Ishikawa (cell line): ENCODE data around the gene SLC7A1.

Experiments
- FOXM1 ChIP-seq: IDR thresholded peaks from 2 replicates; pipeline ENCODE4 v1.6.1; 2012; ENCODE audit warnings: low read depth, borderline replicate concordance
- NFIC ChIP-seq: IDR thresholded peaks from 2 replicates; pipeline ENCODE4 v1.6.1; 2012
- REST ChIP-seq: IDR thresholded peaks from 2 replicates; pipeline ENCODE4 v1.6.1; 2012; ENCODE audit warnings: low read depth, mild to moderate bottlenecking
- TAF1 ChIP-seq: IDR thresholded peaks from 2 replicates; pipeline ENCODE4 v1.6.1; 2012; ENCODE audit warnings: low read depth, mild to moderate bottlenecking
- TEAD4 ChIP-seq: IDR thresholded peaks from 2 replicates; pipeline ENCODE4 v1.6.1; 2012
- YY1 ChIP-seq: IDR thresholded peaks from 2 replicates; pipeline ENCODE4 v1.6.1; 2012; ENCODE audit warnings: low read depth

- TF ChIP-seq TEAD4, result no peak
- no peak for TF ChIP-seq YY1
- no peak for TF ChIP-seq NFIC
- TF ChIP-seq FOXM1, result no peak
- no peak for TF ChIP-seq TAF1
- TF ChIP-seq REST, result no peak
These were observed 123.9 kb downstream of the SLC7A1 start for GRCh38 chr13:29471551-29471950.
